GM23248 (cell line): ENCODE measurements around the gene SIAH3.

ENCODE experiments used
- EZH2 ChIP-seq: fragments of 200-600 bp; sonication (generic); IDR thresholded peaks from 2 replicates; pipeline ENCODE4 v1.6.1; 2018; ENCODE audit warnings: antibody characterized with exemption, mild to moderate bottlenecking; ENCODE audit not compliant: insufficient read depth, poor library complexity, severe bottlenecking
- EZH2phosphoT487 ChIP-seq: fragments of 200-600 bp; sonication (generic); IDR thresholded peaks from 2 replicates; pipeline ENCODE4 v1.6.1; 2018; ENCODE audit warnings: antibody characterized with exemption, moderate library complexity, mild to moderate bottlenecking, low read depth; ENCODE audit not compliant: insufficient read depth

GRCh38 chr13:45807520-45808099 is 43.9 kb downstream of the SIAH3 start:
- TF ChIP-seq EZH2 (no peak), EZH2phosphoT487 (no peak)
